Suprapubic skin (tissue), 4 donors: Measurements from ENCODE around the gene IL1A.

ENCODE experiments used
- EP300 ChIP-seq: sonication (generic); formaldehyde crosslinking; IDR thresholded peaks from one replicate; pipeline ENCODE4 v1.6.1; 2017; ENCODE audit warnings: antibody characterized with exemption
- POLR2A ChIP-seq, 2 donors: fragments of 450-650 bp; IDR thresholded peaks; one replicate each; pipeline ENCODE4 v1.6.1; 2017; ENCODE audit warnings: antibody characterized with exemption in 2 of 2, mild to moderate bottlenecking in 2 of 2, moderate library complexity in 2 of 2
- POLR2AphosphoS5 ChIP-seq, 3 donors: sonication (generic); formaldehyde crosslinking; IDR thresholded peaks; one replicate each; pipeline ENCODE4 v1.6.1; 2017; ENCODE audit warnings: antibody characterized with exemption in 3 of 3
- TF ChIP-seq, protein P1 (sequence below), 2 donors: fragments of 200-600 bp in 1 of 2; fragments of 450-650 bp in 1 of 2; sonication (generic) in 1 of 2; IDR thresholded peaks; one replicate each; pipeline ENCODE4 v1.5.1; 2016 to 2019; ENCODE audit warnings: antibody characterized with exemption in 2 of 2, mild to moderate bottlenecking in 1 of 2, moderate library complexity in 1 of 2

DNA sequence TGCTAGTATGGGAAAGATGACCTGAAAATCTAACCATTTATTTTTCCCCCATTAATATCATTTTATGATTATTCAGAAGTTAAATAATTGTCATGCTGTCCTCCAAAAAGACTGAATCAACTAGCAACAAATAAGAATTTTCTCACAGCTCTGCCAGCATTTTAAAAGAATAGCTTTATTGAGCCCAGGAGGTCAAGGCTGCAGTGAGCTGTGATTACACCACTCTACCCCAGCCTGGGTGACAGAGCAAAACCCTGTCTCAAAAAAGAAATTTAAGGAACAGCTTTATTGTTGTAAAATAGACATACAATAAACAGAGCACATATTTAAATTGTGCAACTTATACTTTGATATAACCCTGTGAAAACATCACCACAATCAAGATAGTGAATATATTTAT, 24.8 kb upstream of the IL1A start:
- TF ChIP-seq, protein P1, sequence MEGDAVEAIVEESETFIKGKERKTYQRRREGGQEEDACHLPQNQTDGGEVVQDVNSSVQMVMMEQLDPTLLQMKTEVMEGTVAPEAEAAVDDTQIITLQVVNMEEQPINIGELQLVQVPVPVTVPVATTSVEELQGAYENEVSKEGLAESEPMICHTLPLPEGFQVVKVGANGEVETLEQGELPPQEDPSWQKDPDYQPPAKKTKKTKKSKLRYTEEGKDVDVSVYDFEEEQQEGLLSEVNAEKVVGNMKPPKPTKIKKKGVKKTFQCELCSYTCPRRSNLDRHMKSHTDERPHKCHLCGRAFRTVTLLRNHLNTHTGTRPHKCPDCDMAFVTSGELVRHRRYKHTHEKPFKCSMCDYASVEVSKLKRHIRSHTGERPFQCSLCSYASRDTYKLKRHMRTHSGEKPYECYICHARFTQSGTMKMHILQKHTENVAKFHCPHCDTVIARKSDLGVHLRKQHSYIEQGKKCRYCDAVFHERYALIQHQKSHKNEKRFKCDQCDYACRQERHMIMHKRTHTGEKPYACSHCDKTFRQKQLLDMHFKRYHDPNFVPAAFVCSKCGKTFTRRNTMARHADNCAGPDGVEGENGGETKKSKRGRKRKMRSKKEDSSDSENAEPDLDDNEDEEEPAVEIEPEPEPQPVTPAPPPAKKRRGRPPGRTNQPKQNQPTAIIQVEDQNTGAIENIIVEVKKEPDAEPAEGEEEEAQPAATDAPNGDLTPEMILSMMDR (IDR thresholded peaks at IDR 0.05), result no peak
- TF ChIP-seq POLR2AphosphoS5 (IDR thresholded peaks at IDR 0.05) (no peak), POLR2A (IDR thresholded peaks at IDR 0.05) (no peak), EP300 (no peak)
